GM21825 (cell line): Measurements from ENCODE around the gene HSDL1.

Source experiments
- ATAC-seq: cut with Tn5 transposase; IDR thresholded peaks from one replicate; pipeline ENCODE4 v1.9.1; 2021; ENCODE audit warnings: mild to moderate bottlenecking, moderate library complexity; ENCODE audit not compliant: unreplicated experiment

The HSDL1 gene

GRCh38 chr16:84084570-84085270, 60.3 kb downstream of the HSDL1 start:
- ATAC-seq = peak; percentile 44

DNA sequence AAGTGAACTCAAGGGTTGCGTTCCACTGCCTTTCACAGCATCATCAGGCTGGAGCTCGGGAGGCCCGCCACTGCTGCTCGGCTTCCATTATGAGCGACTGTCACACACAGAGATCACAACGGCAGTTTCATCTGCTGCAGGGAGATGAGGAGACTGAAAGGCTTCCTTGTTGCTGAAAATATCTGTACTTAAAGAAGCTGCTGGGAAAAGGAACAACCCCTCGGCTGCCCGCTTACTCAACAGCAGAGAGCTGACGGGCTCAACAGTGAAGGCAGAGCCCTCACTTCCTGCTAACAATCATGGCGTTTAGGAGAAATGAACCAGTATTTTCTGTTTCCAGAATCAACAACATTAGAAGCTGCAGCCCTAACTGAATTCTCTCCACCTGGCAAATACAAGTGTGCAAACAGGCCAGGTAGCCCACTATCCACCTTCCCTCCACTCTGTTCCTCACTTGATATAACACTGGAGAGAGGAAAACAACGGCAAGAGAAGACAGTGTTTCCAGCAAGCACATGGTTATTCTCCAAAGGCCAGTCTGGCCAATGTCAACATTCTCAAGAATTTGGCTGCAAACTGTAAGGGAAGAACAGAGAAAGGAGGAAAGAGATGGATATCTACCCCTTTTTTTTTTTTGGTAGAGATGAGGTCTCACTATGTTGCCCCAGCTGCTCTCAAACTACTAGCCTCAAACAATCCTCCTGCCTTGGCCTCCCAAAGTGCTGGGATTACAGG, 62.0 kb downstream of the HSDL1 start:
- ATAC-seq = no peak

DNA sequence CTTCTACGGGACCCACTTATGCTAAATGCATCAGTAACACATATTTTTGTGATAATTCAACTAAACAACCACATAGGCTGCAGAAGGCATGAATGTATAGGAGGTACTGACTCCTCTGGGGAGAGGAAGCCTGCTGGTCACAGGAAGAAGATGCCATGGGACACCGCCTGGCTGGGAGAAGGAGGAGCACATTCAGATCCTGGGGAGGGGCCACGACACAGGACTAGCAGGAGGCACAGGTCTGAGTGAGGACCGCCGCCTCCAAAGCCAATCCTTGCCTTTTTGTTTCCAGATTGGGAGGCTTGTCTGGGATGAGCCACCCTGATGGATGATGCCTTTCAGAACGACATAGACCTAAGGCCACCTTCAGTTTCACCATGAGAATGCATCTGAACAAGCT, 62.9 kb downstream of the HSDL1 start:
- ATAC-seq = no peak

DNA sequence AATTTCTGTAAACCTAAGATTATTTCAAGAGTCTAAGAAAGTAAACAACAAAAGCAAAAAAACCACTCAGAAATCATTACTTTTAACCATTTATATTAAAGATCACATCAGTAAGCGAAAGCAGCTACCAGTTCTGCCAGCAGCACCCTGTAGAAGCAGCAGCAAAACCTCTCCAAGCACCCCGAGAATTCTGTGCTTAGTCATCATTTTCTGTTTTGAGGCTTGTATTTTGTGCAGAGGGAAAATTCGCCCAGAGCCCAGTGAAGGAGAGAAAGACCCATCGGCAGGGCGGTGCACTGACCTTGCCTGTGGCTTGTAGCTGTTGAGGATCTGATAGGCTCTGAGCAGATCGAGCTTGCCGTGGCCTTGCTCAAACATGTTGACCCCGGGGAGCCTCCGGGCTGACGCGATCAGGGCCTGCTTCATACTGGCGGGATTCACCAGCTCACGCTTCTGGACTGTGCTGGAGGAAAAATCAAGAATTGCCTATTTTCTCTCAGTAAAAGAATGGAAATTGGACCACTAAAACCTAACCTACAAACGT, 63.5 kb downstream of the HSDL1 start:
- ATAC-seq = no peak

- ATAC-seq = no peak
These were observed 64.2 kb downstream of the HSDL1 start for GRCh38 chr16:84080813-84081212.

- ATAC-seq = no peak
These were observed 64.6 kb downstream of the HSDL1 start for GRCh38 chr16:84080378-84080777.

DNA sequence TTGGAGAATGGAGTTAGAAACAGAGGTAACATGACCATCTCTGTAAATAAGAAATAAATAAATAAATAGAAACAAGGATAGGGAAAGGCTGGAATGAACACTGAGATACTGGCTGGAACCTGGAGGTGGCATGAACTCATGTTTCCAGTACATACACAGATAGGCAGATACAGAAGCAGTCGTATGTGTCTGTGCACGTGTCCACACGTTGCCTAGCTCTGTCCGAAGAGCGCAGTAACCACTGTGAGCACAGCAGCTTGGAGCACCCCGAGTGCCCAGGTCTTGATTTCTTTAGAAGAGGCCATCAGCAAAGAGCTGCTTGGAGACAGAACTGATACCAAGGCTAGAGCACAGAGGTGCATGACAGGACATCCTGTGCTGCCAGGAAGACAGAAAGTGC, 65.3 kb downstream of the HSDL1 start:
- no peak for ATAC-seq

GRCh38 chr16:84075376-84075775, 69.6 kb downstream of the HSDL1 start:
- no peak for ATAC-seq

- ATAC-seq = no peak
These were observed 70.3 kb downstream of the HSDL1 start for GRCh38 chr16:84074721-84075120.
